PC-3 (cell line): ENCODE measurements around the gene TPX2. TPM values are rescaled to one million over a fixed set of nuclear protein-coding genes. Genes with fewer than 3 reads are reported as not detected.

Experiments used
- ATAC-seq: fragments of 200-7000 bp; cut with Tn5 transposase; 2 replicates; pipeline ENCODE4 v1.9.1; 2020; ENCODE audit warnings: mild to moderate bottlenecking, moderate library complexity
- BruUV-seq: library from RNA; stranded (reverse); fragments of 400-500 nt; replicated peaks from 2 replicates; lab custom pipeline; 2021; lab: Mats Ljungman, UMichigan
- CTCF ChIA-PET: fragments of 300-600 bp; sonication (Branson Sonifier 250); formaldehyde crosslinking; loops from one replicate; lab custom pipeline; 2022; ENCODE audit warnings: antibody characterized with exemption; lab: Charles Lee
- POLR2A ChIA-PET: fragments of 300-600 bp; sonication (Branson Sonifier 250); formaldehyde crosslinking; loops from one replicate; lab custom pipeline; 2022; ENCODE audit warnings: antibody characterized with exemption; ENCODE audit not compliant: unreplicated experiment; lab: Charles Lee
- DNase-seq: peaks from one replicate; pipeline ENCODE4 v3.0.0-alpha.2; 2015
- H2AFZ ChIP-seq: fragments of 300-600 bp; sonication (generic); 2 replicates; pipeline ENCODE4 v1.6.0; 2016; ENCODE audit warnings: antibody characterized with exemption, low read length
- H3F3A ChIP-seq: fragments of 300-600 bp; sonication (generic); one replicate; pipeline ENCODE4 v1.6.0; 2017; ENCODE audit warnings: antibody characterized with exemption, low read length, control low read depth, mild to moderate bottlenecking; ENCODE audit not compliant: unreplicated experiment
- H3K27ac ChIP-seq: fragments of 300-600 bp; sonication (generic); 2 replicates; pipeline ENCODE4 v1.5.1; 2016; ENCODE audit warnings: mild to moderate bottlenecking, low read length
- H3K27me3 ChIP-seq: fragments of 300-600 bp; sonication (generic); 2 replicates; pipeline ENCODE4 v1.6.1; 2016; ENCODE audit warnings: low read length, mixed read lengths
- H3K36me3 ChIP-seq: fragments of 300-600 bp; sonication (generic); 2 replicates; pipeline ENCODE4 v1.6.1; 2016; ENCODE audit warnings: low read depth, mixed run types, low read length, mixed read lengths
- H3K4me1 ChIP-seq: fragments of 300-600 bp; sonication (generic); 2 replicates; pipeline ENCODE4 v1.5.1; 2016; ENCODE audit warnings: low read length; ENCODE audit not compliant: insufficient read depth
- H3K4me2 ChIP-seq: fragments of 300-600 bp; sonication (generic); 2 replicates; pipeline ENCODE4 v1.6.0; 2016; ENCODE audit warnings: low read length
- H3K4me3 ChIP-seq: fragments of 300-600 bp; sonication (generic); 2 replicates; pipeline ENCODE4 v1.5.1; 2016; ENCODE audit warnings: mild to moderate bottlenecking, low read length, mixed read lengths
- H3K79me2 ChIP-seq: fragments of 300-600 bp; sonication (generic); 2 replicates; pipeline ENCODE4 v1.6.1; 2017; ENCODE audit warnings: low read length, mixed read lengths
- H3K9ac ChIP-seq: fragments of 300-600 bp; sonication (generic); 2 replicates; pipeline ENCODE4 v1.6.0; 2016; ENCODE audit warnings: mild to moderate bottlenecking, low read length
- H3K9me2 ChIP-seq: fragments of 300-600 bp; sonication (generic); replicated peaks from 2 replicates; pipeline ENCODE4 v1.6.1; 2016; ENCODE audit warnings: mixed run types, low read length, mixed read lengths
- H3K9me3 ChIP-seq: fragments of 300-600 bp; sonication (generic); 2 replicates; pipeline ENCODE4 v1.6.1; 2016; ENCODE audit warnings: low read length, mixed read lengths
- H4K20me1 ChIP-seq: fragments of 300-600 bp; sonication (generic); 2 replicates; pipeline ENCODE4 v1.6.1; 2016; ENCODE audit warnings: low read length, mixed read lengths
- CTCF ChIP-seq: fragments of 300-600 bp; sonication (generic); conservative IDR thresholded peaks from 2 replicates; pipeline ENCODE4 v1.5.1; 2017; ENCODE audit warnings: antibody characterized with exemption, low read depth, mild to moderate bottlenecking, low read length
- EZH2 ChIP-seq: fragments of 300-600 bp; sonication (generic); IDR thresholded peaks from one replicate; pipeline ENCODE4 v1.6.1; 2017; ENCODE audit warnings: antibody characterized with exemption, mild to moderate bottlenecking, low read length; ENCODE audit not compliant: unreplicated experiment
- EZH2phosphoT487 ChIP-seq: fragments of 300-600 bp; sonication (generic); IDR thresholded peaks from 2 replicates; pipeline ENCODE4 v1.6.1; 2018; ENCODE audit warnings: mild to moderate bottlenecking, antibody characterized with exemption, low read length, borderline replicate concordance
- intact Hi-C: fragments of 100-400 bp; cut with micrococcal nuclease; formaldehyde crosslinking; loops from 2 replicates; pipeline ENCODE4 v1.9.0; 2023
- total RNA-seq: library from RNA; depleted of rRNA; stranded (reverse); fragments of >200 nt; gene quantifications from 2 replicates; pipeline ENCODE4 v1.2.3, GENCODE V29; 2014

TPX2 gene
- total RNA-seq, 1 experiment from 2014 or later = 128 TPM

GRCh38 chr20:31824125-31824485 is 85.0 kb downstream of the TPX2 start:
- no TSS peak for BruUV-seq
- Histone ChIP-seq H3F3A (no peaks in the 10 kb centered on the region), H3K4me3 (no peak overlapping the region), H3K27me3 (no peaks in the 10 kb centered on the region), H2AFZ (no peak overlapping the region), H4K20me1 (no peaks in the 10 kb centered on the region), H3K4me2 (no peak overlapping the region), H3K9ac (no peak overlapping the region), H3K79me2 (no peaks in the 10 kb centered on the region), H3K4me1 (no peaks in the 10 kb centered on the region), H3K27ac (no peak overlapping the region), H3K9me2 (no peaks in the 10 kb centered on the region), H3K9me3 (no peaks in the 10 kb centered on the region), H3K36me3 (no peaks in the 10 kb centered on the region)
- ChIA-PET CTCF (no interaction called here), POLR2A (no interaction called here)
- intact Hi-C loops = no loop called here
- TF ChIP-seq EZH2 (no peak), EZH2phosphoT487 (no peak), CTCF (no peak)
- no peak for DNase-seq
- no peak for ATAC-seq

GRCh38 chr20:31824554-31825313 is 85.6 kb downstream of the TPX2 start:
- Histone ChIP-seq H3K9ac (no peak overlapping the region), H3K27me3 (no peaks in the 10 kb centered on the region), H3K4me1 (no peaks in the 10 kb centered on the region), H3K9me3 (no peaks in the 10 kb centered on the region), H3K9me2 (no peaks in the 10 kb centered on the region), H3K36me3 (no peaks in the 10 kb centered on the region), H3F3A (no peaks in the 10 kb centered on the region), H3K4me3 (no peak overlapping the region), H2AFZ (no peak overlapping the region), H3K27ac (no peak overlapping the region), H3K4me2 (no peak overlapping the region), H3K79me2 (no peaks in the 10 kb centered on the region), H4K20me1 (no peaks in the 10 kb centered on the region)
- ATAC-seq (no peak), DNase-seq (no peak)
- ChIA-PET CTCF (no interaction called here), POLR2A (no interaction called here)
- no peak for TF ChIP-seq EZH2
- BruUV-seq = no TSS peak
- intact Hi-C loops = no loop called here

GRCh38 chr20:31826074-31826473 is 87.0 kb downstream of the TPX2 start:
- Histone ChIP-seq H2AFZ (no peak overlapping the region), H3K27me3 (no peaks in the 10 kb centered on the region), H3K79me2 (no peaks in the 10 kb centered on the region), H3K9ac (no peak overlapping the region), H3K9me3 (no peaks in the 10 kb centered on the region), H3K9me2 (no peaks in the 10 kb centered on the region), H4K20me1 (no peaks in the 10 kb centered on the region), H3K4me3 (no peak overlapping the region), H3K27ac (no peak overlapping the region), H3K4me1 (no peaks in the 10 kb centered on the region), H3K36me3 (no peaks in the 10 kb centered on the region), H3K4me2 (no peak overlapping the region), H3F3A (no peaks in the 10 kb centered on the region)
- intact Hi-C loops = no loop called here
- DNase-seq (no peak), ATAC-seq (no peak)
- TF ChIP-seq EZH2phosphoT487 = no peak
- no peak for TF ChIP-seq EZH2
- TF ChIP-seq CTCF = no peak
- ChIA-PET POLR2A (no interaction called here), CTCF (no interaction called here)
- no TSS peak for BruUV-seq
